Parathyroid adenoma (tissue), 2 donors: ENCODE measurements around the gene ARL2.
A peak's percentile ranks its signal among the peaks of the same experiment; 100 is the strongest.

Experiments used
- H2AFZ ChIP-seq: fragments of 300-600 bp; sonication (generic); one replicate; pipeline ENCODE4 v1.7.0; 2017; ENCODE audit warnings: antibody characterized with exemption, mild to moderate bottlenecking
- H3K27ac ChIP-seq: fragments of 300-600 bp; sonication (generic); one replicate; pipeline ENCODE4 v1.7.0; 2017
- H3K27me3 ChIP-seq: fragments of 300-600 bp; sonication (generic); one replicate; pipeline ENCODE4 v1.7.0; 2017; ENCODE audit warnings: low read length; ENCODE audit not compliant: control insufficient read depth, insufficient read depth
- H3K36me3 ChIP-seq: fragments of 300-600 bp; sonication (generic); one replicate; pipeline ENCODE4 v1.7.0; 2017; ENCODE audit warnings: low read length; ENCODE audit not compliant: control insufficient read depth, insufficient read depth
- H3K4me1 ChIP-seq: fragments of 300-600 bp; sonication (generic); one replicate; pipeline ENCODE4 v1.7.0; 2017; ENCODE audit warnings: control low read depth
- H3K4me2 ChIP-seq: fragments of 300-600 bp; sonication (generic); one replicate; pipeline ENCODE4 v1.7.0; 2017; ENCODE audit warnings: low read length
- H3K4me3 ChIP-seq: fragments of 300-600 bp; sonication (generic); one replicate; pipeline ENCODE4 v1.7.0; 2017; ENCODE audit warnings: low read depth, low read length
- H3K79me2 ChIP-seq: fragments of 300-600 bp; sonication (generic); one replicate; pipeline ENCODE4 v1.7.0; 2017; ENCODE audit warnings: control low read depth
- H3K9ac ChIP-seq: fragments of 300-600 bp; sonication (generic); one replicate; pipeline ENCODE4 v1.7.0; 2017; ENCODE audit warnings: mild to moderate bottlenecking
- H3K9me3 ChIP-seq: fragments of 300-600 bp; sonication (generic); one replicate; pipeline ENCODE4 v1.7.0; 2017; ENCODE audit warnings: low read length; ENCODE audit not compliant: control insufficient read depth
- CTCF ChIP-seq: fragments of 300-600 bp; sonication (generic); IDR thresholded peaks from one replicate; pipeline ENCODE4 v1.7.0; 2017; ENCODE audit warnings: antibody characterized with exemption, mild to moderate bottlenecking
- donor health status: primary hyperparathyroidism.

The ARL2 gene

GRCh38 chr11:64996710-64997380 lies 17.1 kb upstream of the ARL2 start, which contains the start of gene BATF2:
Gene BATF2 (minus strand): TSS chr11:64996971. CDS start chr11:64996914, 57 bp downstream.
- H3K79me2 ChIP-seq = no peaks in the 10 kb centered on the region
- peak within 1 kb of the TSS; percentile 52 for H3K4me2 ChIP-seq
- no peak within 1 kb of the TSS for H3K9ac ChIP-seq
- H3K4me3 ChIP-seq = peak within 1 kb of the TSS; percentile 18
- peak within 1 kb of the TSS; percentile 69 for H2AFZ ChIP-seq
- no peaks in the 10 kb centered on the region for H3K4me1 ChIP-seq
- peak; percentile 47 for TF ChIP-seq CTCF
- no peaks in the 10 kb centered on the region for H3K27me3 ChIP-seq
- peak within 1 kb of the TSS; percentile 47 for H3K27ac ChIP-seq
- H3K36me3 ChIP-seq = no peaks in the 10 kb centered on the region
- H3K9me3 ChIP-seq = no peaks in the 10 kb centered on the region

GRCh38 chr11:64998141-64998540 lies 15.8 kb upstream of the ARL2 start:
- no peaks in the 10 kb centered on the region for H3K79me2 ChIP-seq
- no peaks in the 10 kb centered on the region for H3K4me1 ChIP-seq
- H3K27me3 ChIP-seq = no peaks in the 10 kb centered on the region
- no peak overlapping the region for H3K9ac ChIP-seq
- no peaks in the 10 kb centered on the region for H3K9me3 ChIP-seq
- no peak overlapping the region for H3K4me3 ChIP-seq
- no peak overlapping the region for H3K27ac ChIP-seq
- TF ChIP-seq CTCF = no peak
- H3K36me3 ChIP-seq = no peaks in the 10 kb centered on the region
- no peak overlapping the region for H3K4me2 ChIP-seq
- no peak overlapping the region for H2AFZ ChIP-seq

- Histone ChIP-seq H3K4me3 (no peak overlapping the region), H3K9ac (no peak overlapping the region), H2AFZ (no peak overlapping the region), H3K4me2 (no peak overlapping the region), H3K9me3 (no peaks in the 10 kb centered on the region), H3K36me3 (no peaks in the 10 kb centered on the region), H3K4me1 (no peaks in the 10 kb centered on the region), H3K27ac (no peak overlapping the region), H3K79me2 (no peaks in the 10 kb centered on the region), H3K27me3 (no peaks in the 10 kb centered on the region)
- TF ChIP-seq CTCF = no peak
Measured at GRCh38 chr11:64998690-64999431, 15.1 kb upstream of the ARL2 start.

- no peak for TF ChIP-seq CTCF
- Histone ChIP-seq H3K9ac (no peak overlapping the region), H3K36me3 (no peaks in the 10 kb centered on the region), H3K9me3 (no peaks in the 10 kb centered on the region), H3K4me1 (no peaks in the 10 kb centered on the region), H3K4me2 (no peak overlapping the region), H2AFZ (no peak overlapping the region), H3K4me3 (no peak overlapping the region), H3K27me3 (no peaks in the 10 kb centered on the region), H3K27ac (no peak overlapping the region), H3K79me2 (no peaks in the 10 kb centered on the region)
Measured at GRCh38 chr11:64999478-64999877, 14.5 kb upstream of the ARL2 start.
